ENCODE measurements around the gene KIF5A.
"Not testable (repeated sequence)": the region's sequence is repeated elsewhere in the genome, so short reads cannot be mapped to it uniquely, and the experiment has no call there.

Gene KIF5A

GRCh38 chr12:57549909-57550640 is at the start of gene KIF5A:
KIF5A (plus strand) TSS chr12:57550044; CDS start chr12:57550272, 228 bp downstream.
- no peak for DNase-seq (ENCODE audit: low read depth)

GRCh38 chr12:57500213-57500612 is 49.6 kb upstream of the KIF5A start:
- no peak for DNase-seq (ENCODE audit: low read depth)

GRCh38 chr12:57502311-57502969 is 47.4 kb upstream of the KIF5A start:
- DNase-seq (ENCODE audit: low read depth): not testable (repeated sequence)

- not testable (repeated sequence) for DNase-seq (ENCODE audit: low read depth)
Observed at GRCh38 chr12:57506541-57506940, 43.3 kb upstream of the KIF5A start.

- DNase-seq (ENCODE audit: low read depth): not testable (repeated sequence)
Observed at GRCh38 chr12:57507796-57508195, 42.0 kb upstream of the KIF5A start.

DNA sequence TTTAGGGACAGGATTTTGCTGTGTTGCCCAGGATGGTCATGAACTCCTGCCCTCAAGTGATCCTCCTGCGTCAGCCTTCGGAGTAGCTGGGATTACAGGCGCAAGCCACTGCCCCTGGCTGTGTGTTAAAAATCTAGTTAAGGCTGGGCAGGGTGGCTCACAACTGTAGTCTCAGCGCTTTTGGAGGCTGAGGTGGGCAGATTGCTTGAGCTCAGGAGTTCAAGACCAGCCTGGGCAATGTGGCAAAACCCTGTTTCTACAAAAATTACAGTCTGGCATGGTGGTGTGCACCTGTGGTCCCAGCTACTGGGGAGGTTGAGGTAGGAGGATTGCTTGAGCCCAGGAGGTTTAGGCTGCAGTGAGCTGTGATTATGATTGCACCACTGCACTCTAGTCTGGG is 38.7 kb upstream of the KIF5A start:
- no peak for DNase-seq (ENCODE audit: low read depth)

- DNase-seq (ENCODE audit: low read depth): no peak
Observed at GRCh38 chr12:57511588-57512325, 38.1 kb upstream of the KIF5A start.

DNA sequence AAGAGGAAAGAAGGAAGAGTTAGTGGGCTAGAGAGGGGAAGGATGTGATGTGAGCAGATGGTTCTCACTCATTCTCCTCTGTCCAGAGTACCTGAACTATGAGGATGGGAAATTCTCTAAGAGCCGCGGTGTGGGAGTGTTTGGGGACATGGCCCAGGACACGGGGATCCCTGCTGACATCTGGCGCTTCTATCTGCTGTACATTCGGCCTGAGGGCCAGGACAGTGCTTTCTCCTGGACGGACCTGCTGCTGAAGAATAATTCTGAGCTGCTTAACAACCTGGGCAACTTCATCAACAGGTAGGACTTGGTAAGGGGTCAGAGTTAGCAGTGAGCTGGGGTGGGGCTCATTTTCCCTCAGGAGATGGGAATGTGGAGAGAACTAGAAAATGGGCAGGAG is 37.2 kb upstream of the KIF5A start:
- DNase-seq (ENCODE audit: low read depth): no peak

- DNase-seq (ENCODE audit: low read depth): no peak
Observed at GRCh38 chr12:57513266-57513665, 36.6 kb upstream of the KIF5A start.

DNA sequence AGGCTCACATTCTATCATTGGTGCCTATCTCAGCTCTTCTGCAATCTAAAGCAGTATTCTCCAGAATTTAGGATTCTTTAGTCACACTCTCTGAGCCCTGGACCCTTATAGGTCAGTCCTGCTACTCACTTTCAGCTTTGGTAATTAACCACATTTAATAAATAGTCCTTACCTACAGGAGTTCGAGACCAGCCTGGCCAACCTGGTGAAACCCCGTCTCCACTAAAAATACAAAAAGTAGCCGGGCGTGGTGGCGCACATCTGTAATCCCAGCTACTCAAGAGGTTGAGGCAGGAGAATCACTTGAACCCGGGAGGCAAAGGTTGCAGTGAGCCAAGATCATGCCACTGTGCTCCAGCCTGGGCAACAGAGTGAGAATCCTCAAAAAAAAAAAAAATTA is 36.2 kb upstream of the KIF5A start:
- DNase-seq (ENCODE audit: low read depth): not testable (repeated sequence)

DNA sequence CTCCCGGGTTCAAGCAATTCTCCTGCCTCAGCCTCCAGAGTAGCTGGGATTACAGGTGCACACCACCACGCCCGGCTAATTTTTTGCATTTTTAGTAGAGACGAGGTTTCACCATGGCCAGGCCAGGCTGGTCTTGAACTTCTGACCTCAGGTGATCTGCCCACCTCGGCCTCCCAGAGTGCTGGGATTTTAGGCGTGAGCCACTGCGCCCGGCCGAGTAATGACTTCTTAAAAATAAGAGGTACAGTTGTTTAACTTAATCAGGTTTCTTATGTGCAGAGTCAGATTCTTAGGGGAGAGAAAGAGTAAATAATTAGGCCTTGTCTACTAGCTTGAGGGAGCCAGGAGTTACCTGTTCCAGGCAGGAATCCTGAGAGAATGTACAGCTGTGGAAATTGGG is 35.6 kb upstream of the KIF5A start:
- not testable (repeated sequence) for DNase-seq (ENCODE audit: low read depth)

GRCh38 chr12:57514720-57515407 is 35.0 kb upstream of the KIF5A start:
- DNase-seq (ENCODE audit: low read depth): no peak

DNA sequence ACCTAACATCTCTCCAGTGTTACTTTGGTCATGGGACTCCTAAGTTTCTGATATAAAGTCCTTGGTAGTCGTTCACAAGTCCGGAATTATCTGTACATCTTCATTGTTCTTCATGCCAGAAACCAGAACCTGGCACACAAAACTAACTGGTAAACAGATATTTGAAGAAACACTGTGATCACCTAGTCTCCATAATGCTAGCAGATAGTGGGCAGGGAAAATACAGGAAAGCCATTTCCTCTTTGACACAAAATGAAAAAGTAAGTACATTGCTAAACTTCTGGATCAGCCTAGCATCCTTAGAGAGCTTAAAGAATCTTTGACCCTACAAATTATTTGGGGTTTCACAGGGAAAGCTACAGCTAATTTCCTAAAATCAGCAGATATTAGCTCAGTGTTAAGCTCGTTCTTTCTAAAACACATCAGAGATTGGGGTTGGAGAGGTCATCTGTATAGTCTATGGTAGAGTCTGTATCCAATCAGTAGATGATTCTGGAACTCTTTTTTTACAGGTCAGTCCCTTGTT is 34.4 kb upstream of the KIF5A start:
- no peak for DNase-seq (ENCODE audit: low read depth)

- no peak for DNase-seq (ENCODE audit: low read depth)
Observed at GRCh38 chr12:57515934-57516541, 33.8 kb upstream of the KIF5A start.

- DNase-seq (ENCODE audit: low read depth): no peak
Observed at GRCh38 chr12:57516617-57517153, 33.2 kb upstream of the KIF5A start.

DNA sequence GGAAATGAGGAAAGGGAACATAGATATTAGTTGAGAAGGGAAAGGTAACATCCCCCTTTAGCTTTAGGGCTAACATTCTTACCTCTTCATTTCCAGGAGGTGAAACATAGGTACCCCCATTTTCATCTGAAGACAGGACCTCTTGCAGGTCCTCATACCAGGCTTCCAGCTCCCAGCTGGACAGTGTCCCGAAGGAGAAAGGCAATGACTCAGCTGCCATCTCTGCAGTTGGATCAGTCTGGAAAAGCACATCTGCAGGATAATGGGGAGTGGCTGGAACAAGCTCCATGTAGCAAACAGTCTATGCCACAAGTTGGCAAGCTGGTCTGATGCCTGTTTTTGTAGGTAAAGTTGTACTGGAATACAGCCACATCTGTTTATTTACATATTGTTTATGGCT is 32.7 kb upstream of the KIF5A start:
- peak; percentile 31 for DNase-seq (ENCODE audit: low read depth)

DNA sequence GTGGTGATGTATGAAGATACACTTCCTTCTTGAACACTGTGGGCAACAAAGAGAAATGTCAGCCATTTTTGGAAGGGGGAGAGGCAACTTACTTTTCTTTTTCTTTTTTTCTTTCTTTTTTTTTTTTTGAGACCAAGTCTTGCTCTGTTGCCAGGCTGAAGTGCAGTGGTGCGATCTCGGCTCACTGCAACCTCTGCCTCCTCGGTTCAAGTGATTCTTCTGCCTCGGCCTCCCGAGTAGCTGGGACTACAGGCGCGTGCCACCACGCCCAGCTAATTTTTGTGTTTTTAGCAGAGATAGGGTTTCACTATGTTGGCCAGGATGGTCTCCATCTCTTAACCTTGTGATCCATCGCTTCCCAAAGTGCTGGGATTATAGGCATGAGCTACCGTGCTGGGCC is 32.1 kb upstream of the KIF5A start:
- DNase-seq (ENCODE audit: low read depth): not testable (repeated sequence)

GRCh38 chr12:57518176-57518919 is 31.5 kb upstream of the KIF5A start:
- DNase-seq (ENCODE audit: low read depth): peak; percentile 13

- DNase-seq (ENCODE audit: low read depth): no peak
Observed at GRCh38 chr12:57518920-57519795, 30.7 kb upstream of the KIF5A start.

DNA sequence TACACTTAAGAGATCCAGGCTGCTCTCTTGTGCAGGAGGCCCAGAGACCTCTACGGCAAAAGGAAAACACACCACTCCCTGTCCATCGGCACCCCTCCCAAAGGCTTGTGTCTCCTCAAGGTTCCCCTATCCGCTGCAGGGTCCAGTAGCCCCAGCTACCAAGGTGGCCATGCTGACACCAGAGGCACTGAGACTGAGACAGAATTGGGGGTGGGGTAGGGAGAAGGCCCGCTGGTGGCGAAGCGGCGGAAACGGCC is 30.1 kb upstream of the KIF5A start:
- no peak for DNase-seq (ENCODE audit: low read depth)

All from GM04503 (cell line).